Measurements from ENCODE around the gene S100PBP.

Gene S100PBP

DNA sequence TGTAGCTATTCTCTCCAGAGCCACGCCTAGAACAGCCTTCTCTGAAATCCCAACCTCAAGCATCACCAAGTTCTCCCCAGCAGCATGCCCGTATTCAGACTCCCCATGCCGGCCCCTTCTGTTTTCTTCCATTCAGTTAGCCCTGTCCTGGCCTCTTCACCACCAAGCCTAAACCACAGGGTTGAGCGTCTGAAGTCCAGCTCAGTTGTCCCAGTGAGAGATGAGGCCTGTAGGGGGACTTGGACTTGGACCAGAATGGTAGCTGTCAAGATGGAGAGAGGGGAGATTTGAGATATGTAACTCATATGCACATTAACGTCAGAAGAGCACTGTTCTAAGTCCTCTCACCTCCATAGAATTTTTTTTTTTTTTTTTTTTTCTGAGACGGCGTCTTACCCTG lies 89.2 kb downstream of the S100PBP start:
- TF ChIP-seq, protein P1, sequence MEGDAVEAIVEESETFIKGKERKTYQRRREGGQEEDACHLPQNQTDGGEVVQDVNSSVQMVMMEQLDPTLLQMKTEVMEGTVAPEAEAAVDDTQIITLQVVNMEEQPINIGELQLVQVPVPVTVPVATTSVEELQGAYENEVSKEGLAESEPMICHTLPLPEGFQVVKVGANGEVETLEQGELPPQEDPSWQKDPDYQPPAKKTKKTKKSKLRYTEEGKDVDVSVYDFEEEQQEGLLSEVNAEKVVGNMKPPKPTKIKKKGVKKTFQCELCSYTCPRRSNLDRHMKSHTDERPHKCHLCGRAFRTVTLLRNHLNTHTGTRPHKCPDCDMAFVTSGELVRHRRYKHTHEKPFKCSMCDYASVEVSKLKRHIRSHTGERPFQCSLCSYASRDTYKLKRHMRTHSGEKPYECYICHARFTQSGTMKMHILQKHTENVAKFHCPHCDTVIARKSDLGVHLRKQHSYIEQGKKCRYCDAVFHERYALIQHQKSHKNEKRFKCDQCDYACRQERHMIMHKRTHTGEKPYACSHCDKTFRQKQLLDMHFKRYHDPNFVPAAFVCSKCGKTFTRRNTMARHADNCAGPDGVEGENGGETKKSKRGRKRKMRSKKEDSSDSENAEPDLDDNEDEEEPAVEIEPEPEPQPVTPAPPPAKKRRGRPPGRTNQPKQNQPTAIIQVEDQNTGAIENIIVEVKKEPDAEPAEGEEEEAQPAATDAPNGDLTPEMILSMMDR (IDR thresholded peaks at IDR 0.05; ENCODE audit: low read depth, low read length, missing control alignments), result no peak
- no peak overlapping the region for H3K4me3 ChIP-seq (replicated peaks; ENCODE audit: low read depth, low read length)
- no peak for DNase-seq (ENCODE audit: extremely low read depth, low read depth)

DNA sequence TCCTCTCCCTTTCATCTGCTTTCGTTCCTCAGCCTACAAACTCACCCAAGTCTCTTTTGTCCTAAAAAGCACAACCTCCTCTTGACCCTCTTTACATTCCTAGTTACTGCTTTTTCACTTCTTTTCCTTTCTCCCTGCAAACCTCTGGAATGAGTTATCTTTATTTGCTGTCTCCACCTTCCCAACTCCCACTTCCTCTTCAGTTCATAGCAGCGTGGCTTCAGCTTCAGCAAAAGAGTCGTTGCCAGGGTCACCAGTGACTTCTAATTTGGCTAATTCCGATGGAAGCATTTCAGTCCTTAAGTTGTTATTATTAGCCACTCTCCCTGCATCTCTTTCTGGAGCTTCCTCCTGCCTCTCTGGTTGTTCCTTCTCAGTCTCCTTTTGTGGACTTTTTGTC lies 90.0 kb downstream of the S100PBP start:
- H3K4me3 ChIP-seq (replicated peaks; ENCODE audit: low read depth, low read length), result no peak overlapping the region
- no peak for DNase-seq (ENCODE audit: extremely low read depth, low read depth)
- TF ChIP-seq, protein P1 (IDR thresholded peaks at IDR 0.05; ENCODE audit: low read depth, low read length, missing control alignments), result no peak
